WI38 (cell line): ENCODE data around the gene INKA1.

Experiments used
- H3K4me3 ChIP-seq: 2 replicates; pipeline ENCODE4 v1.5.1; 2011; ENCODE audit warnings: low read depth, mild to moderate bottlenecking, control low read depth, low read length
- CTCF ChIP-seq: IDR thresholded peaks from 2 replicates; pipeline ENCODE4 v1.5.1; 2012; ENCODE audit warnings: low read depth, mild to moderate bottlenecking, control low read depth, low read length

The INKA1 gene

GRCh38 chr3:49844464-49845183, 41.6 kb downstream of the INKA1 start:
- TF ChIP-seq CTCF, result no peak
- H3K4me3 ChIP-seq, result no peak overlapping the region

GRCh38 chr3:49845694-49846093, 42.6 kb downstream of the INKA1 start:
- TF ChIP-seq CTCF, result no peak
- H3K4me3 ChIP-seq, result no peak overlapping the region
